Kidney (tissue), 14 donors: Measurements from ENCODE around the gene TRIM50. TPM values are rescaled to one million over a fixed set of nuclear protein-coding genes. Genes with fewer than 3 reads are reported as not detected.

ENCODE experiments used
- DNase-seq, 5 donors: peaks; one replicate each; pipeline ENCODE4 v3.0.0-alpha.2; 2013 to 2020
- FAIRE-seq: peaks from 2 replicates; lab custom pipeline; 2012; peaks lifted over from hg19 to GRCh38; lab: Jason Lieb, UNC
- H3K27ac ChIP-seq, 2 donors: one replicate each; pipeline ENCODE4 v1.7.0; 2013; ENCODE audit warnings: low read depth in 2 of 2, low read length in 2 of 2, inconsistent platforms in 1 of 2
- H3K27me3 ChIP-seq: one replicate; pipeline ENCODE4 v1.7.1; 2013; ENCODE audit warnings: low read length, inconsistent platforms; ENCODE audit not compliant: control insufficient read depth, insufficient read depth
- H3K36me3 ChIP-seq, 3 donors: one replicate each; pipeline versions ENCODE4 v1.7.0 to v1.7.1; 2013; ENCODE audit warnings: low read length in 3 of 3, control low read depth in 1 of 3, inconsistent platforms in 1 of 3; ENCODE audit not compliant: insufficient read depth in 3 of 3, control insufficient read depth in 2 of 3
- H3K4me1 ChIP-seq, 3 donors: one replicate each; pipeline versions ENCODE4 v1.7.0 to v1.7.1; 2013; ENCODE audit warnings: low read length in 3 of 3, inconsistent platforms in 1 of 3, low read depth in 1 of 3; ENCODE audit not compliant: control insufficient read depth in 2 of 3, insufficient read depth in 2 of 3
- H3K4me3 ChIP-seq, 3 donors: one replicate each; pipeline versions ENCODE4 v1.7.0 to v1.8.1; 2013; ENCODE audit warnings: low read length in 3 of 3, control low read depth in 1 of 3, inconsistent platforms in 1 of 3
- H3K9ac ChIP-seq, 3 donors: one replicate each; pipeline versions ENCODE4 v1.7.0 to v1.7.1; 2013; ENCODE audit warnings: low read length in 3 of 3, control low read depth in 1 of 3, inconsistent platforms in 1 of 3
- H3K9me3 ChIP-seq, 3 donors: one replicate each; pipeline versions ENCODE4 v1.7.0 to v1.7.1; 2013; ENCODE audit warnings: low read length in 3 of 3, control low read depth in 1 of 3, inconsistent platforms in 1 of 3; ENCODE audit not compliant: control insufficient read depth in 2 of 3, insufficient read depth in 1 of 3
- CTCF ChIP-seq: IDR thresholded peaks from 3 replicates; pipeline ENCODE4 v1.5.1; 2012; ENCODE audit warnings: mild to moderate bottlenecking, moderate library complexity, borderline replicate concordance; ENCODE audit not compliant: insufficient read depth; ENCODE audit errors: extremely low read depth
- intact Hi-C: fragments of 100-400 bp; cut with DNase I; formaldehyde crosslinking; loops from one replicate; pipeline ENCODE4 v1.11.1; 2022
- polyA plus RNA-seq: library from polyadenylated mRNA; stranded (reverse); fragments of 350-450 nt; fragmentation: Illumina TruSeq; extraction: RNeasy Lipid Tissue Mini Kit (QIAGEN cat#74804); gene quantifications from one replicate; pipeline ENCODE4 v1.2.3, GENCODE V29; 2014; ENCODE audit warnings: low read depth, low replicate concordance; ENCODE audit not compliant: insufficient read depth
- total RNA-seq: library from RNA; stranded (reverse); fragmentation: NEBNext Ultra II Directional; extraction: Animal tissue kit (Norgen Biotek cat#: 25700); gene quantifications from one replicate; pipeline ENCODE4 v1.2.1, GENCODE V29; 2021
- donor health status: control.
- donor health status: control.
- donor health status: control.
- donor health status: control.
- donor health status: control.
- donor health status: DM: yes; HTN: yes; CAD: no.
- donor health status: Normal renal cell carcinoma (clear cell type).

TRIM50 gene
- total and polyA plus RNA-seq, 2 donors from 2014 or later = 0.19 to 14.0 TPM

GRCh38 chr7:73342645-73343044 lies 14.8 kb upstream of the TRIM50 start:
- peak overlapping the region in 1 of 3 donors; percentile 41 for H3K4me3 ChIP-seq
- intact Hi-C loops = no loop called here
- peaks cover 0 to 5% (median 0%) of the 10 kb centered on the region in 3 donors for H3K4me1 ChIP-seq
- TF ChIP-seq CTCF = peak; percentile 47
- no peaks in the 10 kb centered on the region for H3K9me3 ChIP-seq
- H3K27me3 ChIP-seq = no peaks in the 10 kb centered on the region
- peak overlapping the region in 1 of 3 donors; percentile 46 for H3K9ac ChIP-seq
- H3K36me3 ChIP-seq = no peaks in the 10 kb centered on the region
- FAIRE-seq (no peak), DNase-seq (peak in 4 of 5 donors; percentile 61 to 90 (median 77))
- no peak overlapping the region for H3K27ac ChIP-seq

- H3K9me3 ChIP-seq = no peaks in the 10 kb centered on the region
- peaks cover 0 to 5% (median 0%) of the 10 kb centered on the region in 3 donors for H3K4me1 ChIP-seq
- no peak for TF ChIP-seq CTCF
- DNase-seq (no peak), FAIRE-seq (no peak)
- intact Hi-C loops = no loop called here
- no peak overlapping the region for H3K27ac ChIP-seq
- no peaks in the 10 kb centered on the region for H3K36me3 ChIP-seq
- H3K27me3 ChIP-seq = no peaks in the 10 kb centered on the region
- no peak overlapping the region for H3K9ac ChIP-seq
- no peak overlapping the region for H3K4me3 ChIP-seq
These were observed 14.0 kb upstream of the TRIM50 start for GRCh38 chr7:73341877-73342276.

- DNase-seq (no peak), FAIRE-seq (no peak)
- no peak overlapping the region for H3K27ac ChIP-seq
- no peak for TF ChIP-seq CTCF
- no peak overlapping the region for H3K9ac ChIP-seq
- no peak overlapping the region for H3K4me3 ChIP-seq
- intact Hi-C loops = no loop called here
- H3K4me1 ChIP-seq = peaks cover 0 to 3% (median 0%) of the 10 kb centered on the region in 3 donors
- H3K9me3 ChIP-seq = no peaks in the 10 kb centered on the region
- H3K36me3 ChIP-seq = no peaks in the 10 kb centered on the region
- no peaks in the 10 kb centered on the region for H3K27me3 ChIP-seq
These were observed 12.6 kb upstream of the TRIM50 start for GRCh38 chr7:73340514-73340913.

- FAIRE-seq (no peak), DNase-seq (no peak)
- peaks cover 0 to 3% (median 0%) of the 10 kb centered on the region in 3 donors for H3K4me1 ChIP-seq
- no peaks in the 10 kb centered on the region for H3K27me3 ChIP-seq
- no peak overlapping the region for H3K4me3 ChIP-seq
- no peak overlapping the region for H3K27ac ChIP-seq
- no peaks in the 10 kb centered on the region for H3K9me3 ChIP-seq
- H3K36me3 ChIP-seq = no peaks in the 10 kb centered on the region
- intact Hi-C loops = no loop called here
- H3K9ac ChIP-seq = no peak overlapping the region
- TF ChIP-seq CTCF = no peak
These were observed 10.4 kb upstream of the TRIM50 start for GRCh38 chr7:73338321-73338720.
